ENCODE data around the gene MCTP2. TPM values are rescaled to one million over a fixed set of nuclear protein-coding genes. Genes with fewer than 3 reads are reported as not detected.

Gene MCTP2
- polyA plus RNA-seq, 1 experiment, result 18.1 TPM

DNA sequence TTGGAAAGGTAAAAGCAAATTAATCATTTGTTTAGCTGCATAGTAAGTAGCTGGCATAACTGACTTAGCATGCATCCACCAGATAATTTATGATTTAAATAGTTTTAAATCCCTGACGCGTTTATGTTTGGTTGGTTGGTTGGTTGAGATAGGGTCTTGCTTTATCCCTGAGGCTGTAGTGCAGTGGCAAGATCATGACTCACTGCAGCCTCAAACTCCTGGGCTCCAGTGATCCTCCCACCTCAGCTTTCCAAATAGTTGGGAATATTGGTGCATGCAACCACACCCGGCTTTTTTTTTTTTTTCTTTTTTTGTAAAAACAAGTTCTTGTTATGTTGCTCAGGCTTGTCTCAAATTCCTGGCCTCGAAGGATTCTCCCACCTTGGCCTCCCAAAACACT, 263.4 kb downstream of the MCTP2 start:
- CTCF ChIA-PET, result interaction anchor here (0.5 kb wide), 1 partner anchor 82 kb away, joined by 3 read pairs; no protein-coding TSS in a partner anchor

DNA sequence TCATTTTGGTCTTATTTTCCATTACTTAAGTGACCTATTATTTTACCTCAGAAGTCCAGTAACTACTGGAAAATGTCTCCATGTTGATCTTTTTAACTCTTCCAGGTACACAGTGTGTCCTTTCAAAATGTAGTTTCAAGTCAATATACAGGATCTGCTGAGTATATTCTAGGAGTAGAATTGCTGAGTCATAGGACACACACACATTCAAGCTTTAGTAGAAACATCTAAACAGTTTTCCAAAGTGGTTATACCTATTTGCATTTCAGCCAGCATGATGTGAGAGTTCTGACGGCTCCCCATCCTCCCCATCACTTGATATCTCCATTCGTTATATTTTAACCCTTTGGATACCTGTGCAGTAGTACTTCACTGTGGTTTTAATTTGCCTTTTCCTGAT, 271.9 kb downstream of the MCTP2 start:
- Histone ChIP-seq H3K4me3 (ENCODE audit: low read depth, low read length) (no peak overlapping the region), H3K27ac (ENCODE audit: low read depth, low read length) (no peak overlapping the region), H3K27me3 (ENCODE audit: control insufficient read depth, insufficient read depth, low read length) (no peaks in the 10 kb centered on the region), H3K9me3 (ENCODE audit: control insufficient read depth, insufficient read depth, low read length) (no peaks in the 10 kb centered on the region; the same call in 1 of the 2 replicates)
- no peak for DNase-seq (ENCODE audit: low read depth, low spot score)
- ChIA-PET CTCF (no interaction called here), POLR2A (no interaction called here)
- TF ChIP-seq, protein P1, sequence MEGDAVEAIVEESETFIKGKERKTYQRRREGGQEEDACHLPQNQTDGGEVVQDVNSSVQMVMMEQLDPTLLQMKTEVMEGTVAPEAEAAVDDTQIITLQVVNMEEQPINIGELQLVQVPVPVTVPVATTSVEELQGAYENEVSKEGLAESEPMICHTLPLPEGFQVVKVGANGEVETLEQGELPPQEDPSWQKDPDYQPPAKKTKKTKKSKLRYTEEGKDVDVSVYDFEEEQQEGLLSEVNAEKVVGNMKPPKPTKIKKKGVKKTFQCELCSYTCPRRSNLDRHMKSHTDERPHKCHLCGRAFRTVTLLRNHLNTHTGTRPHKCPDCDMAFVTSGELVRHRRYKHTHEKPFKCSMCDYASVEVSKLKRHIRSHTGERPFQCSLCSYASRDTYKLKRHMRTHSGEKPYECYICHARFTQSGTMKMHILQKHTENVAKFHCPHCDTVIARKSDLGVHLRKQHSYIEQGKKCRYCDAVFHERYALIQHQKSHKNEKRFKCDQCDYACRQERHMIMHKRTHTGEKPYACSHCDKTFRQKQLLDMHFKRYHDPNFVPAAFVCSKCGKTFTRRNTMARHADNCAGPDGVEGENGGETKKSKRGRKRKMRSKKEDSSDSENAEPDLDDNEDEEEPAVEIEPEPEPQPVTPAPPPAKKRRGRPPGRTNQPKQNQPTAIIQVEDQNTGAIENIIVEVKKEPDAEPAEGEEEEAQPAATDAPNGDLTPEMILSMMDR (IDR thresholded peaks at IDR 0.05; ENCODE audit: low read depth, low read length), result no peak

More for the DNA sequence above, 263.4 kb downstream of the MCTP2 start:
- TF ChIP-seq, protein P1 (IDR thresholded peaks at IDR 0.05; ENCODE audit: low read depth, low read length), result no peak
- POLR2A ChIA-PET, result no interaction called here
- DNase-seq (ENCODE audit: low read depth, low spot score), result no peak
- H3K27me3 ChIP-seq (ENCODE audit: control insufficient read depth, insufficient read depth, low read length), result no peaks in the 10 kb centered on the region
- H3K4me3 ChIP-seq (ENCODE audit: low read depth, low read length), result no peak overlapping the region
- H3K27ac ChIP-seq (ENCODE audit: low read depth, low read length), result no peak overlapping the region
- H3K9me3 ChIP-seq (ENCODE audit: control insufficient read depth, insufficient read depth, low read length), result no peaks in the 10 kb centered on the region

DNA sequence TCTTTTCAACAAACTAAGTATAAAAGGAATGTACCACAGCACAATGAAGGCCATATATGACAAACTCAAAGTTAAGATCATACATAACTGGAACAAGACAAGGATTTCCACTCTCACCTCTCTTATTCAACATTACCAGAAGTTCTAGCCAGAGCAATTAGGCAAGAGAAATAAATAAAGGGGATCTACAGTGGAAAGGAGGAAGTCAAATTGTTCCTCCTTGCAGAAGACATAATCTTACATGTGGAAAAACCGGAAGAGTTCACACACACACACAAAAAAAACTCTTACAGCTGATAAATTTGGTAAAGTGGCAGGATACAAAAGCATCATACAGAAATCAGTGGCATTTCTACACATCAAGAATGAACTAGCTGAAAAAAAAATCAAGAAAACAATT, 277.9 kb downstream of the MCTP2 start:
- Histone ChIP-seq H3K9me3 (ENCODE audit: control insufficient read depth, insufficient read depth, low read length) (no peaks in the 10 kb centered on the region; the same call in 1 of the 2 replicates), H3K27ac (ENCODE audit: low read depth, low read length) (no peak overlapping the region), H3K27me3 (ENCODE audit: control insufficient read depth, insufficient read depth, low read length) (no peaks in the 10 kb centered on the region), H3K4me3 (ENCODE audit: low read depth, low read length) (no peak overlapping the region)
- ChIA-PET POLR2A (no interaction called here), CTCF (no interaction called here)
- DNase-seq (ENCODE audit: low read depth, low spot score), result no peak
- TF ChIP-seq, protein P1 (IDR thresholded peaks at IDR 0.05; ENCODE audit: low read depth, low read length), result no peak

DNA sequence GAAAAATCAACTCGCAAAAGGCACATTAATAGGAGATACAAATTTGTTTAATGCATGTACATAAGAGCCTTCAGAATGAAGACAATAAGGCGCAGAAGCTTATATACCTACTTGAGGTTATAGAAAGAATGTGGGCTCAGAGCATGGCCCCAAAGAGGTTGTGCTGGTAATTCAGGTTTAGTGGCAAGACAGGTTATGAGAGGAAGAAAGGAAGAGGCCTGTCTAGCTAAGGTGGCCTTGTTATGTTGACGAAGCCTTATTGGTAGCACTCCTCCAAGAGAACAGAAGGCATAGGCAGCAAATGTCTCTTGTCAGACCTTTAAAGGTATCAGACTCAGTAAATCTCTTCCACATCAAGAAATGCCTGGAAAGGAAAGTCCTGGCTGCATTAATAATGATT, 290.8 kb downstream of the MCTP2 start:
- Histone ChIP-seq H3K4me3 (ENCODE audit: low read depth, low read length) (no peak overlapping the region), H3K9me3 (ENCODE audit: control insufficient read depth, insufficient read depth, low read length) (no peaks in the 10 kb centered on the region), H3K27ac (ENCODE audit: low read depth, low read length) (no peak overlapping the region), H3K27me3 (ENCODE audit: control insufficient read depth, insufficient read depth, low read length) (no peaks in the 10 kb centered on the region)
- ChIA-PET CTCF (no interaction called here), POLR2A (no interaction called here)
- TF ChIP-seq, protein P1 (IDR thresholded peaks at IDR 0.05; ENCODE audit: low read depth, low read length), result no peak
- DNase-seq (ENCODE audit: low read depth, low spot score), result no peak

DNA sequence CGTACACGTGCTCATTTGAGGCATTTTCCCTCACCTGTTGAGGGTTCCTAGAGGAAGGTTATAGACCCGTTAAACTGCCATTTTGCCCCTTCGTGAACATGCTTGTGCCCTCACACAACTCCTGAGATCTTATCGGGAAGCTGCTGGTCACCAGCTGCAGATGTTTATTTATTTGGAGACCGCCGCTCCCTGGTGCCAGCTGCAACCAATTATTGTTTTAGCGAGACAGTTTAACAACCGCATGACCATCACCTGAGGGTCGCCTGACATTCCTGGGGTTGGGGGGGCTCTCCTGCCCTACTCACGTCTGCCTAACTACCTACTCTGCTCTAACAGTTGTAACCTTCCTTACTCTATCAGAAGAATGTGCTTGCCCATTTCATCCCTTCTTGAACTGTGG, 292.5 kb downstream of the MCTP2 start:
- ChIA-PET POLR2A (no interaction called here), CTCF (no interaction called here)
- Histone ChIP-seq H3K9me3 (ENCODE audit: control insufficient read depth, insufficient read depth, low read length) (no peaks in the 10 kb centered on the region), H3K27me3 (ENCODE audit: control insufficient read depth, insufficient read depth, low read length) (no peaks in the 10 kb centered on the region), H3K4me3 (ENCODE audit: low read depth, low read length) (no peak overlapping the region), H3K27ac (ENCODE audit: low read depth, low read length) (no peak overlapping the region)
- TF ChIP-seq, protein P1 (IDR thresholded peaks at IDR 0.05; ENCODE audit: low read depth, low read length), result no peak
- no peak for DNase-seq (ENCODE audit: low read depth, low spot score)
